Measurements from ENCODE around the gene EDNRB.

DNA sequence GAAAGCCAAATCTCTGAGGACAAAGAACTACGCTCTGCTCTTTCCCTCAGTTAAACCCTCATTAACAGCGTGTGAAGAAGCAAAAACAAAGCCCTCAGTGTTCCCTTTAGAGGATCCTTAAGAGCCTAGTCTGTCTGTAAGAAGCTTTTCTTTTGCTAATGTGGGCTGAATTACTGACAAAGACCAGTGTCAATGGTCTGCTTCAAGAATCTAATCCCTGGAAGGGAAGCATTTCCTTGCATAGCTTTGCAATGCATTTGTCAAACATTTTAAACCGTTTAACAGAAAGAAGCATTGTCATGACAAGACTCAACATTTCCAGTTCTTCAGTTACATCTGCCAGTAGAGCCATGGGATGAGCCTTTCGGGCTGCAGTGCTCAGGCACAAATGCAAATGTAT lies 64.9 kb downstream of the EDNRB start:
- TF ChIP-seq ASH2L (IDR thresholded peaks at IDR 0.05; ENCODE audit: low read length) (no peak), SIN3A (conservative IDR thresholded peaks at IDR 0.05 in 1 of 2, IDR thresholded peaks at IDR 0.05 in 1 of 2; ENCODE audit: low read depth in 1 of 2, low read length in 2 of 2) (no peak), EP300 (IDR thresholded peaks at IDR 0.05; ENCODE audit: borderline replicate concordance in 1 of 2, low read depth in 2 of 2, low read length in 2 of 2) (peak in 1 of 2 experiments; percentile 94; a peak in 2 of 3 replicates), HDAC6 (IDR thresholded peaks at IDR 0.05; ENCODE audit: low read depth, low read length) (no peak), GABPA (IDR thresholded peaks at IDR 0.05; ENCODE audit: borderline replicate concordance, insufficient read depth, low read length) (no peak), CEBPB (IDR thresholded peaks at IDR 0.05; ENCODE audit: low read depth, low read length) (0 out of 2 replicates have a peak, but pooled peaks have one; percentile 3), POLR2AphosphoS5 (IDR thresholded peaks at IDR 0.05; ENCODE audit: low read depth, low read length) (no peak; the same call in none of the 2 replicates)
- TF ChIP-seq, protein P1, sequence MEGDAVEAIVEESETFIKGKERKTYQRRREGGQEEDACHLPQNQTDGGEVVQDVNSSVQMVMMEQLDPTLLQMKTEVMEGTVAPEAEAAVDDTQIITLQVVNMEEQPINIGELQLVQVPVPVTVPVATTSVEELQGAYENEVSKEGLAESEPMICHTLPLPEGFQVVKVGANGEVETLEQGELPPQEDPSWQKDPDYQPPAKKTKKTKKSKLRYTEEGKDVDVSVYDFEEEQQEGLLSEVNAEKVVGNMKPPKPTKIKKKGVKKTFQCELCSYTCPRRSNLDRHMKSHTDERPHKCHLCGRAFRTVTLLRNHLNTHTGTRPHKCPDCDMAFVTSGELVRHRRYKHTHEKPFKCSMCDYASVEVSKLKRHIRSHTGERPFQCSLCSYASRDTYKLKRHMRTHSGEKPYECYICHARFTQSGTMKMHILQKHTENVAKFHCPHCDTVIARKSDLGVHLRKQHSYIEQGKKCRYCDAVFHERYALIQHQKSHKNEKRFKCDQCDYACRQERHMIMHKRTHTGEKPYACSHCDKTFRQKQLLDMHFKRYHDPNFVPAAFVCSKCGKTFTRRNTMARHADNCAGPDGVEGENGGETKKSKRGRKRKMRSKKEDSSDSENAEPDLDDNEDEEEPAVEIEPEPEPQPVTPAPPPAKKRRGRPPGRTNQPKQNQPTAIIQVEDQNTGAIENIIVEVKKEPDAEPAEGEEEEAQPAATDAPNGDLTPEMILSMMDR (IDR thresholded peaks at IDR 0.05; ENCODE audit: control extremely low read depth in 1 of 3, insufficient read depth in 1 of 3, low read depth in 1 of 3, low read length in 3 of 3), result no peak

Data from H1 (cell line).